ENCODE results near the gene KRT17. TPM values are rescaled to one million over a fixed set of nuclear protein-coding genes. Genes with fewer than 3 reads are reported as not detected.
"Not testable (repeated sequence)": the region's sequence is repeated elsewhere in the genome, so short reads cannot be mapped to it uniquely, and the experiment has no call there.

The KRT17 gene
- total RNA-seq, 2 donors from 2014 or later = not detected

DNA sequence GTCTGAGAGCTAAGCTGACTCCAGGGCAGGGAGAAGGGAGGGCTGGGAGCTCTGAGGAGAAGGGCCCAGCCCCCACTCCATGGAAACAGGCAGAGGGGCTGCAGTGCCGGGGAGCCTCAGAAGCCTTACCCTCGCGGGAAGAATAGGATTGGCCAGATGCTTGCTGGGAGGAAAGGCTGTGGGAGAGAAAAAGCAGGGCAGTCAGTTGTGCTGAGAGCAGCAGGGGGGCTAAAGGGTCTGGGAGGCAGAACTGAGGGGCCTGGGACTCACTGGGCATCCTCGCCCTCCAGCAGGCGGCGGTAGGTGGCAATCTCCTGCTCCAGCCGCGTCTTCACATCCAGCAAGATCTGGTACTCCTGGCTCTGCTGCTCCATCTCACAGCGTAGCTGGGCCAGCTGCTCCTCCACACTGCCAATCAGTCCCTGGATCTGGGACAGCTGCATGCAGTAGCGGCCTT, 14.3 kb downstream of the KRT17 start:
- H3K4me3 ChIP-seq (ENCODE audit: low read length); H3K27ac Mint-ChIP-seq; H3K27me3 Mint-ChIP-seq (ENCODE audit: insufficient read depth); H3K4me1 Mint-ChIP-seq; H3K4me1 ChIP-seq (ENCODE audit: control insufficient read depth, insufficient read depth, low read length); H3K4me3 Mint-ChIP-seq; H3K36me3 ChIP-seq (ENCODE audit: control insufficient read depth, insufficient read depth, low read length); H3K9ac ChIP-seq (ENCODE audit: extremely low read depth, low read length, poor library complexity, severe bottlenecking); H3K27ac ChIP-seq (ENCODE audit: low read depth, low read length); H3K27me3 ChIP-seq (ENCODE audit: control insufficient read depth, insufficient read depth, low read length, poor library complexity, severe bottlenecking); H3K36me3 Mint-ChIP-seq (ENCODE audit: low read depth): not testable (repeated sequence)
- H3K9me3 Mint-ChIP-seq = peaks cover 17% of the 10 kb centered on the region
- DNase-seq = peak; percentile 96
- 33 to 42% methylated on average over 1 to 10 of the region's 10 CpGs for WGBS, 2 experiments (ENCODE audit: insufficient coverage in 1 of 2, insufficient read length in 1 of 2)
- TF ChIP-seq, protein P1, sequence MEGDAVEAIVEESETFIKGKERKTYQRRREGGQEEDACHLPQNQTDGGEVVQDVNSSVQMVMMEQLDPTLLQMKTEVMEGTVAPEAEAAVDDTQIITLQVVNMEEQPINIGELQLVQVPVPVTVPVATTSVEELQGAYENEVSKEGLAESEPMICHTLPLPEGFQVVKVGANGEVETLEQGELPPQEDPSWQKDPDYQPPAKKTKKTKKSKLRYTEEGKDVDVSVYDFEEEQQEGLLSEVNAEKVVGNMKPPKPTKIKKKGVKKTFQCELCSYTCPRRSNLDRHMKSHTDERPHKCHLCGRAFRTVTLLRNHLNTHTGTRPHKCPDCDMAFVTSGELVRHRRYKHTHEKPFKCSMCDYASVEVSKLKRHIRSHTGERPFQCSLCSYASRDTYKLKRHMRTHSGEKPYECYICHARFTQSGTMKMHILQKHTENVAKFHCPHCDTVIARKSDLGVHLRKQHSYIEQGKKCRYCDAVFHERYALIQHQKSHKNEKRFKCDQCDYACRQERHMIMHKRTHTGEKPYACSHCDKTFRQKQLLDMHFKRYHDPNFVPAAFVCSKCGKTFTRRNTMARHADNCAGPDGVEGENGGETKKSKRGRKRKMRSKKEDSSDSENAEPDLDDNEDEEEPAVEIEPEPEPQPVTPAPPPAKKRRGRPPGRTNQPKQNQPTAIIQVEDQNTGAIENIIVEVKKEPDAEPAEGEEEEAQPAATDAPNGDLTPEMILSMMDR (conservative IDR thresholded peaks at IDR 0.05) = peak; percentile 79
- peaks cover 12% of the 10 kb centered on the region for H3K9me3 ChIP-seq (ENCODE audit: control insufficient read depth, low read length)

DNA sequence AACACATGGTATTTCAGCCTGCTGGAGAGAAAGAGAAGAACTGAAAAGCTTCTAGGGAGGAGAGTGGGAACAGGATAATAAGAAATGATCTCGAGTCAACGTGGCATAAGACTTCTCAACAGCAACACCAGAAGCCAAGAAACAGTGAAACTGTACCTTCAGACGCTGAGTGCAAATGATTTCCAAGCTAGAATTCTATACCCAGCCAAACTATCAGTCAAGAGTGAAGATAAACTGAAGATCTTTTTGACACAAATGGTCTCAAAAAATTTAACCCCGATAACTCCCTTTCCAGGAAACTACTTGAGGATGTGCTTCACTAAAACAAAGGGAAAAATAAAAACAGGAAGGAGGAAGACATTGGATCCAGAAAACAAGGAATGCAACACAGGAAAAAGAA, 17.4 kb downstream of the KRT17 start:
- not testable (repeated sequence) for H3K36me3 Mint-ChIP-seq (ENCODE audit: low read depth); H3K9ac ChIP-seq (ENCODE audit: extremely low read depth, low read length, poor library complexity, severe bottlenecking); H3K27me3 Mint-ChIP-seq (ENCODE audit: insufficient read depth); H3K36me3 ChIP-seq (ENCODE audit: control insufficient read depth, insufficient read depth, low read length); H3K4me3 ChIP-seq (ENCODE audit: low read length); H3K27me3 ChIP-seq (ENCODE audit: control insufficient read depth, insufficient read depth, low read length, poor library complexity, severe bottlenecking); H3K27ac ChIP-seq (ENCODE audit: low read depth, low read length); DNase-seq; H3K4me3 Mint-ChIP-seq; H3K27ac Mint-ChIP-seq
- Mint-ChIP-seq H3K9me3 (peaks cover 17% of the 10 kb centered on the region), H3K4me1 (peaks cover 15% of the 10 kb centered on the region)
- H3K4me1 ChIP-seq (ENCODE audit: control insufficient read depth, insufficient read depth, low read length) = peaks cover 11% of the 10 kb centered on the region
- H3K9me3 ChIP-seq (ENCODE audit: control insufficient read depth, low read length) = peaks cover 12% of the 10 kb centered on the region
- WGBS, 2 experiments (ENCODE audit: insufficient coverage in 1 of 2, insufficient read length in 1 of 2) = 77 to 100% methylated on average over 2 to 4 of the region's 4 CpGs

DNA sequence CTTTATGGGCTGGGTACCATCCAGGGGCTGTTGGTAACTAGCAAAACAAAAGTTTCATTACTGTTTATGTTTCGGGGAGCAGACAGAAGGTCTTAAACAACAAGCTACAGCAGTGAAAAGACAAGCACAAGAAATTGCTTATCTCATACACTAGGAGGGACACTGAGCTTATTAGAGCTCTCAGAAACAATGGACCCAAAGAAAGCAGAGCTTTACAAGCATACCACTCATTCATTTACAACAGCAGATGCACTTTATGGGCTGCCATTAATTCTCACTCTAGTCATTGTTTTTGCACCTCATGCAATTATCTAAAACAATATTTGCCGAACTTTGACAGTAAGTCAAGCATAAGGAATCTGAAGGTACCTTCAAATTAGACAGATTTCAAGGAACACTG, 21.9 kb downstream of the KRT17 start:
- Histone ChIP-seq H3K4me3 (ENCODE audit: low read length) (no peak overlapping the region), H3K27me3 (ENCODE audit: control insufficient read depth, insufficient read depth, low read length, poor library complexity, severe bottlenecking) (no peaks in the 10 kb centered on the region), H3K9ac (ENCODE audit: extremely low read depth, low read length, poor library complexity, severe bottlenecking) (no peak overlapping the region), H3K9me3 (ENCODE audit: control insufficient read depth, low read length) (peaks cover 12% of the 10 kb centered on the region), H3K4me1 (ENCODE audit: control insufficient read depth, insufficient read depth, low read length) (peaks cover 11% of the 10 kb centered on the region), H3K36me3 (ENCODE audit: control insufficient read depth, insufficient read depth, low read length) (no peaks in the 10 kb centered on the region), H3K27ac (ENCODE audit: low read depth, low read length) (no peak overlapping the region)
- Mint-ChIP-seq H3K9me3 (peaks cover 14% of the 10 kb centered on the region), H3K4me3 (no peak overlapping the region), H3K4me1 (peaks cover 9% of the 10 kb centered on the region), H3K36me3 (ENCODE audit: low read depth) (no peaks in the 10 kb centered on the region), H3K27ac (no peak overlapping the region), H3K27me3 (ENCODE audit: insufficient read depth) (peaks cover 4% of the 10 kb centered on the region)
- no peak for DNase-seq
- TF ChIP-seq, protein P1 (conservative IDR thresholded peaks at IDR 0.05) = peak; percentile 35
- 72 to 89% methylated on average over 2 of the region's 2 CpGs for WGBS, 2 experiments (ENCODE audit: insufficient coverage in 1 of 2, insufficient read length in 1 of 2)

DNA sequence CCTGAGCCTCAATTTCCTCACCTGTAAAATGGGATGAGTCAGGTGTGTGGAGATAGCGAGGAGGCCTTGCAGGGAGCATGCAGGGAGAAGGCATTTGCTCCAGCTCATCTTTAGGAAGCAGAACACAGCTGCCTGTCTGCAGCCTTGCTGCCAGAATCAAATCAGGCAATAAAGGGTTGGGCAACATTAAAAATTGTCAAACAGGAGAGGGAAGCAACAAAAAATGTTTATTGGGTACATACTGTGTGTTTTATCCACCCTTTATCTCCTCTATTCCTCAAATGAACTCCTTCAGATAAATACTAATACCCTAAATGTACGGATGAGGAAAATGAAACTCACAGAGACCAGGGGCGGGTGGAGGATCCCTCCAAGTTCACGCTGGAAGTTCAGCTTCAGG, 24.1 kb downstream of the KRT17 start:
- DNase-seq = no peak
- Histone ChIP-seq H3K9ac (ENCODE audit: extremely low read depth, low read length, poor library complexity, severe bottlenecking) (no peak overlapping the region), H3K36me3 (ENCODE audit: control insufficient read depth, insufficient read depth, low read length) (no peaks in the 10 kb centered on the region), H3K4me3 (ENCODE audit: low read length) (no peak overlapping the region), H3K27ac (ENCODE audit: low read depth, low read length) (no peak overlapping the region), H3K27me3 (ENCODE audit: control insufficient read depth, insufficient read depth, low read length, poor library complexity, severe bottlenecking) (no peaks in the 10 kb centered on the region), H3K4me1 (ENCODE audit: control insufficient read depth, insufficient read depth, low read length) (peaks cover 11% of the 10 kb centered on the region), H3K9me3 (ENCODE audit: control insufficient read depth, low read length) (no peaks in the 10 kb centered on the region)
- H3K36me3 Mint-ChIP-seq (ENCODE audit: low read depth) = no peaks in the 10 kb centered on the region
- H3K4me1 Mint-ChIP-seq = peaks cover 9% of the 10 kb centered on the region
- peaks cover 5% of the 10 kb centered on the region for H3K27me3 Mint-ChIP-seq (ENCODE audit: insufficient read depth)
- H3K9me3 Mint-ChIP-seq = no peaks in the 10 kb centered on the region
- TF ChIP-seq, protein P1 (conservative IDR thresholded peaks at IDR 0.05) = no peak
- 88 to 94% methylated on average over 3 to 4 of the region's 4 CpGs for WGBS, 2 experiments (ENCODE audit: insufficient coverage in 1 of 2, insufficient read length in 1 of 2)
- H3K4me3 Mint-ChIP-seq = no peak overlapping the region
- no peak overlapping the region for H3K27ac Mint-ChIP-seq
